Right ventricle myocardium superior (tissue), 1 donor: ENCODE measurements around the gene SH3PXD2B. TPM values are rescaled to one million over a fixed set of nuclear protein-coding genes. Genes with fewer than 3 reads are reported as not detected.

Experiments
- ATAC-seq: fragments of 200-7000 bp; cut with Tn5 transposase; one replicate; pipeline ENCODE4 v1.9.1; 2020; ENCODE audit warnings: mild to moderate bottlenecking; ENCODE audit not compliant: poor library complexity
- DNase-seq: peaks from one replicate; pipeline ENCODE4 v3.0.0-alpha.2; 2020
- intact Hi-C: fragments of 100-400 bp; cut with DNase I; formaldehyde crosslinking; loops from one replicate; pipeline ENCODE4 v1.11.2; 2022
- total RNA-seq: library from RNA; stranded (reverse); fragmentation: NEBNext Ultra II Directional; extraction: Animal tissue kit (Norgen Biotek cat#: 25700); gene quantifications from one replicate; pipeline ENCODE4 v1.2.1, GENCODE V29; 2021
- donor health status: DM: no; HTN: yes; CAD: no; lungs with severe emphysema.

SH3PXD2B gene
- total RNA-seq, 1 donor from 2014 or later = 5.3 TPM

- intact Hi-C loops = no loop called here
- ATAC-seq (peak; percentile 77), DNase-seq (peak; percentile 91)
These were observed 10.8 kb downstream of the SH3PXD2B start for GRCh38 chr5:172443441-172444109.

- no peak for DNase-seq
- no peak for ATAC-seq
- intact Hi-C loops = no loop called here
These were observed 11.7 kb downstream of the SH3PXD2B start for GRCh38 chr5:172442592-172442991.

GRCh38 chr5:172441262-172441751 is 13.0 kb downstream of the SH3PXD2B start:
- DNase-seq = peak; percentile 82
- ATAC-seq = peak; percentile 36
- intact Hi-C loops = no loop called here

GRCh38 chr5:172440486-172440885 is 13.8 kb downstream of the SH3PXD2B start:
- ATAC-seq = no peak
- DNase-seq = no peak
- intact Hi-C loops = no loop called here

- DNase-seq = no peak
- intact Hi-C loops = no loop called here
- ATAC-seq = no peak
These were observed 14.4 kb downstream of the SH3PXD2B start for GRCh38 chr5:172439785-172440477.

GRCh38 chr5:172438319-172438668 is 16.0 kb downstream of the SH3PXD2B start:
- DNase-seq (no peak), ATAC-seq (no peak)
- intact Hi-C loops = no loop called here

- DNase-seq (peak; percentile 80), ATAC-seq (peak; percentile 73)
- intact Hi-C loops = no loop called here
These were observed 16.6 kb downstream of the SH3PXD2B start for GRCh38 chr5:172437445-172438318.

GRCh38 chr5:172436879-172437369 is 17.4 kb downstream of the SH3PXD2B start:
- no peak for ATAC-seq
- intact Hi-C loops = no loop called here
- DNase-seq = no peak

- ATAC-seq = peak; percentile 12
- DNase-seq = no peak
- intact Hi-C loops = no loop called here
These were observed 18.0 kb downstream of the SH3PXD2B start for GRCh38 chr5:172436078-172436878.

- DNase-seq = no peak
- ATAC-seq = no peak
- intact Hi-C loops = no loop called here
These were observed 18.8 kb downstream of the SH3PXD2B start for GRCh38 chr5:172435362-172436077.

- no peak for ATAC-seq
- DNase-seq = no peak
- intact Hi-C loops = no loop called here
These were observed 20.1 kb downstream of the SH3PXD2B start for GRCh38 chr5:172434251-172434650.

- intact Hi-C loops = no loop called here
- DNase-seq (no peak), ATAC-seq (no peak)
These were observed 20.8 kb downstream of the SH3PXD2B start for GRCh38 chr5:172433513-172433912.

- no peak for DNase-seq
- ATAC-seq = no peak
- intact Hi-C loops = no loop called here
These were observed 21.3 kb downstream of the SH3PXD2B start for GRCh38 chr5:172433071-172433470.

- intact Hi-C loops = no loop called here
- peak; percentile 43 for ATAC-seq
These were observed 24.0 kb downstream of the SH3PXD2B start for GRCh38 chr5:172430354-172430753.

GRCh38 chr5:172429201-172429940 is 25.0 kb downstream of the SH3PXD2B start:
- ATAC-seq (peak; percentile 78), DNase-seq (peak; percentile 65)
- intact Hi-C loops = no loop called here

More at GRCh38 chr5:172430354-172430753, 24.0 kb downstream of the SH3PXD2B start:
- no peak for DNase-seq

- intact Hi-C loops = no loop called here
- ATAC-seq (no peak), DNase-seq (no peak)
These were observed 25.8 kb downstream of the SH3PXD2B start for GRCh38 chr5:172428224-172429166.
